ENCODE measurements around the gene FATE1.

Gene FATE1

GRCh38 chrX:151726751-151727150, 10.9 kb downstream of the FATE1 start:
- Histone ChIP-seq H3K9me3 (ENCODE audit: insufficient read depth, low read depth, low read length) (no peaks in the 10 kb centered on the region), H3K4me1 (ENCODE audit: insufficient read depth, low read length, poor library complexity, severe bottlenecking) (no peaks in the 10 kb centered on the region), H2AFZ (ENCODE audit: low read length) (no peak overlapping the region), H3K36me3 (ENCODE audit: insufficient read depth, low read length) (no peaks in the 10 kb centered on the region), H3K9ac (ENCODE audit: low read depth, low read length, poor library complexity, severe bottlenecking) (no peak overlapping the region), H3F3A (ENCODE audit: low read depth) (no peaks in the 10 kb centered on the region), H4K20me1 (ENCODE audit: insufficient read depth, low read length, poor library complexity, severe bottlenecking) (no peaks in the 10 kb centered on the region), H3K27me3 (ENCODE audit: insufficient read depth, low read length, poor library complexity, severe bottlenecking) (no peaks in the 10 kb centered on the region), H3K4me2 (ENCODE audit: low read depth, low read length, poor library complexity, severe bottlenecking) (no peak overlapping the region), H3K79me2 (ENCODE audit: insufficient read depth, low read length) (no peaks in the 10 kb centered on the region), H3K4me3 (ENCODE audit: low read length, poor library complexity, severe bottlenecking) (no peak overlapping the region), H3K9me2 (replicated peaks; ENCODE audit: low read depth, low read length) (no peaks in the 10 kb centered on the region)
- TF ChIP-seq CTCF (conservative IDR thresholded peaks at IDR 0.05; ENCODE audit: low read length) (no peak), EZH2phosphoT487 (IDR thresholded peaks at IDR 0.05; ENCODE audit: borderline replicate concordance) (no peak)

GRCh38 chrX:151727346-151727745, 11.5 kb downstream of the FATE1 start:
- no peaks in the 10 kb centered on the region for H3K36me3 ChIP-seq (ENCODE audit: insufficient read depth, low read length)
- H3K9me3 ChIP-seq (ENCODE audit: insufficient read depth, low read depth, low read length): no peaks in the 10 kb centered on the region
- TF ChIP-seq EZH2phosphoT487 (IDR thresholded peaks at IDR 0.05; ENCODE audit: borderline replicate concordance): no peak
- no peak for TF ChIP-seq CTCF (conservative IDR thresholded peaks at IDR 0.05; ENCODE audit: low read length)
- H3K79me2 ChIP-seq (ENCODE audit: insufficient read depth, low read length): no peaks in the 10 kb centered on the region
- no peak overlapping the region for H3K9ac ChIP-seq (ENCODE audit: low read depth, low read length, poor library complexity, severe bottlenecking)
- H3K9me2 ChIP-seq (replicated peaks; ENCODE audit: low read depth, low read length): no peaks in the 10 kb centered on the region
- H4K20me1 ChIP-seq (ENCODE audit: insufficient read depth, low read length, poor library complexity, severe bottlenecking): no peaks in the 10 kb centered on the region
- H3K4me2 ChIP-seq (ENCODE audit: low read depth, low read length, poor library complexity, severe bottlenecking): no peak overlapping the region
- H2AFZ ChIP-seq (ENCODE audit: low read length): no peak overlapping the region
- H3F3A ChIP-seq (ENCODE audit: low read depth): no peaks in the 10 kb centered on the region
- H3K4me3 ChIP-seq (ENCODE audit: low read length, poor library complexity, severe bottlenecking): no peak overlapping the region
- no peaks in the 10 kb centered on the region for H3K4me1 ChIP-seq (ENCODE audit: insufficient read depth, low read length, poor library complexity, severe bottlenecking)
- no peaks in the 10 kb centered on the region for H3K27me3 ChIP-seq (ENCODE audit: insufficient read depth, low read length, poor library complexity, severe bottlenecking)

DNA sequence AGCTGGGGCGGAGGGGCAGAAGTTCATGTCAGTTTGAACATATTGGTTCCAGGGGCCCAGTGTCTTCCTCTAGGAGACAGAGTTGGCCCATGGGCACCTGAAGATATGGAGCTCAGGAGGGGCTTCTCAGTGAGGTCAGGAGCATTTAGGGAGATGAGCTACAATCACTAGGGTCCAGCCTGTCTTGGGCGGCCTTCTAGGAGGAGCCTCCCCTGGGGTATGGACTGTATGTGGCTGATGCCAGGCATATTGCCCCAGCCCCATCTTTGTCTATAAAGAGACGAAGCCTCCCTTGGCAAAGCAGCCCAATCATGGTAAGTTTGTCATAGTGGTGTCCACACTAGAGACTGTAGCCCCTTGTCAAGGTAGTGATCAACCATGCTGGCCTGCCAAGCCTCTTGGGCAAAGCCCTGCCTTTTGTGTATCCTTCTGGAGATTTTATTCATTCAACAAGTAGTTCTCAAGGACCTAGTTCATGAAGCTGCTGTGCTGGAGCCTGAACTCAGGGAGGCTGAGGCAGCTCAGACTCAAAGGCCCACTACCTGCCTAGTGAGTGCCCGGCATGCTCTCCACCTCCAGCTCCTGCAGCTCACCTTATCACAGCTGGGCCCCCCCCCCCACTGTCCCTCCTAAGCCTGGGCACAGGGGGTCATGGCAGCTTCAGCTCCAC, 13.4 kb downstream of the FATE1 start:
- H3K79me2 ChIP-seq (ENCODE audit: insufficient read depth, low read length): no peaks in the 10 kb centered on the region
- no peak overlapping the region for H3K9ac ChIP-seq (ENCODE audit: low read depth, low read length, poor library complexity, severe bottlenecking)
- no peak overlapping the region for H3K4me2 ChIP-seq (ENCODE audit: low read depth, low read length, poor library complexity, severe bottlenecking)
- no peaks in the 10 kb centered on the region for H3K9me3 ChIP-seq (ENCODE audit: insufficient read depth, low read depth, low read length)
- H4K20me1 ChIP-seq (ENCODE audit: insufficient read depth, low read length, poor library complexity, severe bottlenecking): no peaks in the 10 kb centered on the region
- no peak for TF ChIP-seq CTCF (conservative IDR thresholded peaks at IDR 0.05; ENCODE audit: low read length)
- no peaks in the 10 kb centered on the region for H3K9me2 ChIP-seq (replicated peaks; ENCODE audit: low read depth, low read length)
- H3K36me3 ChIP-seq (ENCODE audit: insufficient read depth, low read length): no peaks in the 10 kb centered on the region
- H3F3A ChIP-seq (ENCODE audit: low read depth): no peaks in the 10 kb centered on the region
- no peak overlapping the region for H3K4me3 ChIP-seq (ENCODE audit: low read length, poor library complexity, severe bottlenecking)
- no peak overlapping the region for H2AFZ ChIP-seq (ENCODE audit: low read length)
- H3K27me3 ChIP-seq (ENCODE audit: insufficient read depth, low read length, poor library complexity, severe bottlenecking): no peaks in the 10 kb centered on the region
- no peaks in the 10 kb centered on the region for H3K4me1 ChIP-seq (ENCODE audit: insufficient read depth, low read length, poor library complexity, severe bottlenecking)

All from Loucy (cell line).